Activated naive CD4-positive, alpha-beta T cell treated with Interleukin-2 at 50 U/mL for 16 hours (primary cell): ENCODE measurements around the gene SMC3.
A peak's percentile ranks its signal among the peaks of the same experiment; 100 is the strongest.
"Not testable (repeated sequence)": the region's sequence is repeated elsewhere in the genome, so short reads cannot be mapped to it uniquely, and the experiment has no call there.

ENCODE experiments used
- DNase-seq: peaks from one replicate; pipeline ENCODE4 v3.0.0-alpha.2; 2020

SMC3 gene

DNA sequence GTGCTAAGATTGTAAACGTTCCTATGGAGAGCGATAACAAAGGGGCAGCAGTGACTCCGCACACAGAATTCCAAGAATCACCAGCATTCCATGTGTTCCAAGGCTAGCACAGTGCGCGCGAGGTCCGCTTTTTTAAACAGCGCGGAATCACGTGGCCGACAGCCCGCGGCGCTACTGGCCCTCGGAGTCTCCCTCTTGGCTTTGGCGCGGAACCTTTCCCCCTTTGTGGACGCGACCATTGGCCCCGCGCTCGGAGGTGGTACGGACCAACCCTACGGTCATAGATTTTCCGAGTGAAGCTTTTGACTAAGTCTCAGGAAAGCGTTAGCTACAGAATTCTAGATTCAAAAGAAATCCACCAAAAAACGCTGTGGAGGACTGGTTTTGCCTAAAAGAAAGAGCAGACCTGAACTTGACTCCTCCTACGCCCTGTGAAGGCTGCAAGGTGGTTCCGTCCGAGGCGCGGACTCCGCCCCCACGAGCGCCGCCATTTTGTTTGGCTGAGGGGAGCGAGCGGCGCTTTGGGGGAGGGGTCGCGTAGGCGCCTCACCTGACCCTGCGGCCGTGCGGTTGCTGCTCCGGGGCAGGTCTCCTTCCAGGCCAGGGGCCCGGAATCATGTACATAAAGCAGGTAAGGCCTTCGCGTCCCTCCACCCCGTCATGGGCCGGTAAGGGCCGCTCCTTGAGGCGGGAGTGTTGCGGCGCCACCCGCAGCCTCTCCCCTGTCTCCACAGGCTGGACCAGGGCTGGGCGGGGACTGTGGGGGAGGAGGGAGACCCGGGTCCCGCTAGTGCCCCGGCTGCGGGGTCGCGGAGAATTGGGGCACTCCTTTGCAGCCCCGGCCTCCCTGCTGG lies at the start of gene SMC3:
TSS of gene SMC3 (plus strand) at position 495 of the 854 bp plus-strand sequence. CDS start at position 617, 122 bp downstream.
- DNase-seq: peak; percentile 94

DNA sequence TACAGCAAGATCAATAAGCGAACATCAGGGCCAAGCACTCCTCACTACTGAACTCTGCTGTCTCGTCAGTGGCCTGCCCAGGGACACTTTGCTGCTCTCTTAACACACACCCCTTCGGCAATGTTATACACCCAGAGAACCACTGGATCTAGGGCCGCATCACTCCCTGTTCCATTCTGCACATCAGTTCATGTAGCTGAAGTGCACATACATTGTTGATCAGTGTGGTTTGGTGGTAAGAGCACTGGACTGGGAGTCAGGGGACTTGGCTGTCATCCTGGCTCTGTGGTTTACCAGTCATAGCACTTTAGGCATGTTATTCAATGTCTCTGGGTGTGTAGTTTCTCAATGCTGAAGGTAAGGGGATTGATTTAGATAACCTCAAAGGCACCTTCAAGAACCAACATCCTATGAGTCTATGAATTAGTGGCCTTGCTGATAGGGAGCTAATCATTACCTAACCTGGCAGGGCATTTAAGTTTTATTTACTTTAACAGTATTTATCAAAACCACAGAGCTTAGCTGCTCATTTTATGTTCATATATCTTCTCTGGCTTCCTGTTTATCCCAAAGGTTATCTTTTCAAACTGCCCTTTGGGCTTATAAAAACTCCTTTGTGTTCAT lies 45.0 kb upstream of the SMC3 start:
- DNase-seq: no peak

DNA sequence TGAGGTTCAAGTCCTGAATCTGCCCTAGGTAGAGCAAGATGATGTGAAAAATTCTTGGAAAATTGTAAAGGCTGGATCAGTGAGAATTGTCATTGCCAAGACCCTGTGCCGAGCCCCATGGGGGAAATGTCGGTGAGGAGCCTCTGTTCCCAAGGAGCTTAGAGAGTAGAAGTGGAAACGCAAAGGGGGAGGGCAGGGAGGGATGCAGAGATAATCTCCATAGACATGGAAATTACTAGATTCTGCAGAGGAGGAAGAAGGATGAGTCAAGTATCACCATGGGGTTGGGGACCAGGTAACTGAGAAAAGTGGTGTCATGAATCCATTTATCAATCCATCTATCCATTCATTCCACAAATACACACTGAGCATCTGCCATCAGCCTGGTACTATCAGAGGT lies 43.8 kb upstream of the SMC3 start:
- DNase-seq: no peak

DNA sequence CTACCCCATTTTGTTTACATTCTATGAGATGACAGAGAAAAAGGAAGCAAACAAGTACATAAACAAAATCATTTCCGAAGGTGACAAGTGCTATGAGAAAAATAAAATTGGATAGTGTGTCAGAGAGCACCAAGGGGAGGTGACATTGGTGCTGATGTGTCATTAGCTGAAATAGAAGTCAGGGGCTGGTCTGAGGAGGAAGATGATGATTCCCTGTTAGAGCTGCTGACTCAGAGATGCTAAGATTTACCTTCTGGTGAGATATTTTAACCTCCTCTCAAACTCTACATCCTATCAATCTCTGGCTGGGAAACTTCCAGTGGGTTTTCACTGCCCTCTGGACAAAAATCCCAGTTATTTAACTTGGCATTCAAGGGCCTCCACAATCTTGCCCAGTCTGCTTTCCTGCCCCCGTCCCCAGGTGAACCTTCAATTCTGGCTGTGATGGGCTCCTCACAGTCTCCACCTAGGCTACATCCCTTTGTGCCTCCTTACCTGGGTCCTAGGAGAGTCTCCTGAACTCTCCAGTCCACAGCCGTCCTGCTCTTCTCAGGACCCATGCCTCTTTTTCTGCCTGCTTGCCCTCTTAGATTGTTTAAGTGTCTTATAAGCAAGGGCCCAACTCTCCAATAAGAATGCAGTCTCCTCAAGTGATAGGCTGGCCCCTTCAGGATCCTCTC lies 43.2 kb upstream of the SMC3 start:
- DNase-seq: no peak

DNA sequence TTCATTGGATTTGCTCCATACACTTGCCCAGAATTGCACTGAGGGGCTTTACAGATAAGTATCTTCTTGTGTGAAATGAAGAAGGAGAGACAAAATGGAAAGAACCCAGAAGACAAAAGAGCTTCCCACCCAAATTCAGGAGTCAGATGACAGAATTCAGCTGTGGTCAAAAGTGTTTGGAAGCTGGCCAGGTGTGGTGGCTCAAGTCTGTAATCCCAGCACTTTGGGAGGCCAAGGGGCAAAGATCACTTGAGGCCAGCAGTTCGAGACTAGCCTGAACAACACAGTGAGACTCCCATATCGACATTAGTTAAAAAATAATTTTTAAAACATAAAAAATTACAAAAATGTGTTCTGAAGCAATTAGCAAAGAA lies 42.6 kb upstream of the SMC3 start:
- DNase-seq: no peak

DNA sequence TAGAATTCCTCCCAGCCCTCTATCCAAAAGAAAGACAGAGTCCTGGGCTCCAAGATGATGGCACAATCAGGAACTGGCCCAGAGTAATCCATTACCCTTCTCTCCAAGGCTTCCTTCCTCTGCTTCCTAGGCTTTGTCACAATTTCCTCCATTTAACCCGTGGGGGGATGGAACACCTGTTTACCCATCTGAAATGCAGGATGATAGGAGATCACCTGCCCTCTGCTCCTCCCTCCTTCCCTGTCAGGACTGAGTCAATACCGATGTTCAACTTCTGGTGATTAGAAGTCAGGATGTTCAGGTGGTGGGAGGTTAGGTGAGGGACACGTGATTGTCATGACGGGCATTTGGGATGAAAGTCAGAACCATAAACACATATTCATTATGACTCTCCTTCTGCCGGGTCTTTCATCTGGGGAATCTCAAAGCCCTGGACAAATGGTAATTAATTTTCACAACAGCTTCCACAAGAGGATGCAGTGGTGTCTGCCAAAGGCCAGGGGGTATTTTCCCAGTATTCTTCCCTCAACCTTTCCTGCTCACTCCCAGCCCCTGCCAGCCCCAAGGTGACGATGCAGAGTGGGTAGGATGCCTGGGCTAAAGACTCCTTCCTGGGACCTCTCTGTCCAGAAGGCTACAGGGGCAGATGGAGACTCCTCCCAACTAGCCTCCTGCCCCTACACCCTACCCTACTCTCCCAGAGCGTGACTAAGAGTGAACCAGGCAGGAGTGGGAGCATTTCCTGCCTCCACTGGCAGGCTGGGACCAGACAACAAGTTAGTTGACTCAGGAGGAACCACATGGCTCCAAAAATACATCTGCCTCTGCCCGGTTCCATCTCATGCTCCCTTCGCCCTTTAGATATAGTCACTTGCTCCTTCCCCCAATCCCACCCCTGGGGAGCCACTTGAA lies 41.9 kb upstream of the SMC3 start:
- DNase-seq: no peak

DNA sequence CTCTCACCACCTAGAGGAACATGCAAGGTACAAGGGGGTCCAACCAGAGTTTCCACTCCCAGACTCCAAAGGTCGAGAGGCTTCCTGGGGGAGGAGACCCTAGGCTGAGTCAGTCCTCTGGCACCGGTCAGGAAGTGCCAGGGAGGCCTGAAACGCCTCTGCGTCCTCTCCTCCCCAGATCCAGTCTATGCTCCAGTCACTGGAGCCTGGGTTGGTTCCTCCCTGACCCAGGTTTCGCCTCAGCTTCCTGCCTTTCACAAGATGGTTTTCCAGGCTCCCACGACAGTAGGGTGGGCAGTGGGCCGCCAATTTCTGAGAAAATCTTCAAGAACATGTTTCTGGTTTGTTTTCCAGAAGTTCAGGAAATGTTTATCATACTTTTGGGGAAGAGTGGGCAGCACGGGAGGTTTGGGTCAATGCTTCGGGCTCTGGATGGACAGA lies 39.7 kb upstream of the SMC3 start:
- DNase-seq: no peak

DNA sequence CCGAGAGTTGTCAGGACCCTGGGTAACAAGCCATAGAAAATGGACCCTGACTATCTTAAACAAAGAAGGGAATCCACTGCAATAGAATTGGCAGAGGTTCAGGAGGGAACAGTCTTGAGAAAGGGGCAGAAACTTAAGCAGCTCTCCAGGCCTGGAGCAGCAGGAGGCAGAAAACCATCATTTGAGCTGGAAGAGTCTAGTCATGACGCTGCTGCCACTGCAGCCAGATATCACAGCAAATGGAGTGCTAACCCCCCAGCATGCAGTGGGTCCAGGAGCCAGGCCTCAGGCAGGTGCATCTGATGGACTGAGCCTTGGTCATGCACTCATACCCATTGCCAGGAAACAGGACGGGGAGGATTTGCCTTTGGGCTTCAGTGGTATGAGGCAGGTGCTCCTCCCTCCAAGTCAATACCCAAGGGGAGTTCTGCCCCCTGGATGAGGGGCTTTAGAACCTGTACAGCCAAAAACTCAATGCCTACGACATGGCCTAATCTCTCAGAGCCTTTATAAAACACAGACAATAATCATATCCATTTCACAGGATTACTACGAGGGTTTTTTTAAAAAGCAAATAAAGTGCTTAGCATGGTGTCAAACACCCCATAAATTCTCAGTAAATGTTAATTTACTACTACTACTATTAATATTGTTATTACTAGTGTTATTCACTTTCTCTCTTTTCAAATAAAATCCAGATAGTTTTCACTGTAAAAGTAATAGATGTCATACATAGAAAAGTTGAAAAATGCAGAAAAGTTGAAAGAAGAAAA lies 39.1 kb upstream of the SMC3 start:
- no peak for DNase-seq

DNA sequence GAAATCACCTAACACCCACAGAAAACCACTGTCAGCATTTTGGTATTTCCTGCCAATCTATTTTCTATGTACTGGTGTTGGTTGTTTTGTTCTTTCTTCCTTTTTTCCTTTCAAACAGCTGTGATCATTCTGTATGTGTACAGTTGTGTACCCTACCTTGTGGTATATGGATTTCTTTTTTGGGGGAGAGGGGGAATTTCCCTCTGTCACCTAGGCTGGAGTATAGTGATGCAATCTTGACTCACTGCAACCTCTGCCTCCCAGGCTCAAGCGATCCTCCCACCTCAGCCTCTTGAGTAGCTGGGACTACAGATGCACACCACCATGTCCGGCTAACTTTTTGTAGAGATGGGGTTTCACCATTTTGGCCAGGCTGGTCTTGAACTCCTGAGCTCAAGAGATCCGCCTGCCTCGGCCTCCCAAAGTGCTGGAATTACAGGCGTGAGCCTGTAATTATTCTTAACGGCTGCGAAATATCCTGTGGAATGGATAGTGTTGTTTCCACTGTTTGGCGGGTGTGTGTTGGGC lies 38.4 kb upstream of the SMC3 start:
- DNase-seq: peak; percentile 47

DNA sequence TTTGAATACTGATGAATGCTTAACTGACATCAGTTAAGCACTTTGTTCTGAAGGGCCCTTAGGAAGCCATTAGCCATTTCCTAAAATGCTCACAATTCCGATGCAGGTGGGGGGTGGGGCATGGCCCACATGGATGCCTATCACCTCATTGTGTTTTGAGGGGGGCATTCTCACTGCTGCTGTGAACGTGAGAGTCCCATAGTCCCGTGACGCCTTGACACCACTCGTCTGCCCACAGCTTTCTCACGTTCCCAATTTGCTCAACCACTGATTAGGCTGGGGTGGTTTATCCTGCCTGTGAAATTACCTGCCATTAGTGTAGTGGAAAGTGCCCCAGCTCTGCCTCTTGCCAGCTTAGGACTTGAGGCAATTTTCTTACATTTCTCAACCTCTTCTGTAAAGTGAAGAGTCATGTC lies 37.9 kb upstream of the SMC3 start:
- DNase-seq: peak; percentile 46

DNA sequence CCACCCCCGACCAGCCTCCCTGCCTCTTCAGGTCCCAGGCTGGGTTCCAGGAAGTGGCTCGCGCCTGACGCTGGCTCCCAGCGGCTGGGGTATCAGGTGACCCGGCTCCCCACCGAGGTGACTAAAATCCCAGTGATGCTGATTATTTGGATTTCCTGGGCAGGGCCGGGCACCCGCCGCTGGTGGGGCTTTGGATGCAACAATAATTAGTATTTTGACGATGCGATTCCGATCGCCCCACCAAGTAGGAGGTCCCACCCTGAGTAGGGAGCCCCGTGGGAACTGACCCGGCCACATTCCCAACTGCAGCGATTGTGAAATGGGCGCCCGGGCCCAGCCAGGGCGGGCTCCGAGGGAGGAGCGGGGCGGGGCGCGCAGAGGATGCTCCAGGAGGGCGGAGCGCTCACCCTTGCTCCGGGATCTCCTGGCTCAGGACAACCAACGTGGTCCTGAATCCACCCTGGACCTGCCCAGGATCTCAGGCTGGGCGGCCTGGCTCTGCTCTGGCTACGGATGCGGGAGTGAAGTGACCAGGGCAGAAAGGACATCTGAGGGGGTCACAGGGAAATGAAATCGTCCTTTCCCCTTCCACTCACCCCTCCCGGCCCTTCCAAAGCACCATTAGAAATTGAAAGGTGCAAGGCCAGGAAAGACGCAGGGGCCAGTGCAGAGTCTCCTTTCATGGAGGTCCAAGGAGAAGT lies 37.2 kb upstream of the SMC3 start:
- DNase-seq: no peak

DNA sequence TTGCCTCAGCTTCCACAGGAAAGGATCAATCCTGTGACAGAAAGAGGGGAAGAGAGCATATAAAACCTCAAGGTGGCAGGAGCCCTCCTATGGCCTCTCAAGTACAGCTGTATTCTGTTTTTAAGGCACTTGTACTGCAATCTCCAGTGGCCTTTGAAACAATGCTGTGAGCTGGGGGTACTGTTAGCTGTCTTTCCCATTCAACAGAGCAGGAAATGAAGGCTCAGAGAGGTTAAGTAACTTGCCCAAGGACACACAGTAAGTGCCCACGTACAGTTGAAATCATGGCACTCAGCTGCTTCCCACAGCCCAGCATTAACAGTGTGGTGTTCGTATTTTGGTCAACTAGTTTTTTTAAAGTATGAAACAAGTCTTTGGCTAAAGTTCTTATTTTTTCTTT lies 35.8 kb upstream of the SMC3 start:
- no peak for DNase-seq

DNA sequence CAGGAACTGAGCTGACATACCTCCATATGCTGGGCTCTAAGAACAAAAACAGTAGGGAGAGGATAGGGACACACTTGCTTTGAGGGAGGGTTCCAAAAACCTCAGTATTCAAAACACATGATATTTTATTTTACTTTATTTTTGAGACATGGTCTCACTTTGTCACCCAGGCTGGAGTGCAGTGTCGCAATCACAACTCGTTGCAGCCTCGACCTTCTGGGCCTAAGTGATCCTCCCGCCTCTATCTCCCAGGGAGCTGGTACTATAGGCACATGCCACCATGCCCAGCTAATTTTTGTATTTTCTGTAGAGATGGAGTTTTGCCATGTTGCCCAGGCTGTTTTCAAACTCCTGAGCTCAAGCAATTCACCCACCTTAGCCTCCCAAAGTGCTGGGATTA lies 34.9 kb upstream of the SMC3 start:
- DNase-seq: not testable (repeated sequence)

DNA sequence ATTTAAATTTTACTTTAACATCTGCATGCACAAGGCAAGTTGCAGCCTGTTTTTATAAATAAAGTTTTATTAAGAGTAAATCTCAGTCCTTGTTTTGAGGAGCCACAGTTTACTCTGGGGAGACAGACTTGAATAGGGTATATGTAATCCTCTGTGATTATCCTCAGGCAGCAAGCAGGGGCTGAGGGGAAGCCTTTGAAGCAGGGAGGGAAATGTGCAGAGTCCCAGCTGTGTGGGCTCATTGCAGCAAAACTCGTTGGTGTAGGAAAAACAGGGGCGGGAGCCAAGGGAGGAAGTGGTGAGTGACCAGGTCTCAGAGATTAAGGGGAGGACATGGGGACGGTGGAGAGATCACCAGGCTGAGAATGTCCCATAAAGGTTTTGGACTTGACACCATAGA lies 34.3 kb upstream of the SMC3 start:
- DNase-seq: no peak

DNA sequence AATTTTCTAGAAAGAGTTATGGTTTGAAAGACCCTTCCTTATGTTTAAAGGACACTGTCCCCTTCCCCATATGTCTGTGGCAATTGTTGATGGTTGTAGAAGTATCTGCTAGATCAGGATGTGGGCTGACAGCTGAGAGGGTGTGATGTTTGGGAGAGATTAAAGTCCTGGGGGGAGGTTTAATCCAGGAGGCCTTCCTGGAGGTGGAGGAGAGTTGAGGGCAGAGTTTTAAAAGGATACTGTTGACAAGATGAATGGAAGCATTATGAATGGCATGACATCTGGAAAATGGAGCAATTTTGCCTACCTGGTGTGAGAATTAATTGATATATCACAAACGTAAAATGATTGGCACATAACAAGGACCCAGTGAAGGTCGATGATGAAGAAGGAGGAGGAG lies 32.9 kb upstream of the SMC3 start:
- no peak for DNase-seq

DNA sequence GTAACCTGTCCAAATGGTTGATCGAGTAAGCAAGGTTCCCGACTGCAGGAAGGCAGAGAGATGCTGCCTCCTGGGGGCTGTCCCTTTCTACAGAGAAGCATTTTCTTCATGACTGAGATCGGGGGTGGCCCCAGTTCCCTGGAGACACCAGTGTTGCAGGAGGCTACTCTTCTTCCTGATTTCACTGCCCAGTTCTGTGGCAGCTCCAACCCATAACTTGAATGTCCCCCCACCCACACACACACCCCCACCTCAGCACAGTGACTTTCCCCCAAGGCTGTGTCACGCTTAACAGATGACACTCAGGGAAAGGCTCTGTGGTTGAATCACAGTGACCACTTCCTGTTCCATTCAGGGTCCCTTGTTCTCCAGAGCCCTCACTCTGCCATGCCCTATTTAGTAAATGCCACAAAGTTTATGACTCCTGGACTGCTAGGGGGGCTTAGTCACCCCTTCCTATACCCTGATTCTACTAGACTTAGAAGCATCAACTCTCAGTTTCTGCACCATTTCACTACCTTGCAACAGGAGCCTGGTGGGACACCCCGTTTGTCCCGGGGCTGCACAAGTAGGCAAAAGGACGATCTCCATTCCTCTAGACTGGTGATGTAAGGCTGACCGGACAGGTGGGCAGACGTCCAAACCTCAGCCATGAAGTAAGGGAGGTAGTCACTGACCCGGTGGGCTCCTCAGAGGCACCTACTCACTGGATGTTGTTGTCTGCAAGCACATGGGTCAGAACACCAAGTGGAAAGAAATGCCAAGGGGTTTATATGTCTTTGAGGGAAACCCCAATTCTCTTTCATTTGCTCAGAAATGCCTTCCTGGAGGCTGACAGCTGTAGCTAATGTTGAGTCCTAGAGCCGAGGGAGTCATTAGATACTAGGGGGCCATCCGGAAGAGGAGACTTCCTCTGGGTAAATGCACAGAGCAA lies 31.3 kb upstream of the SMC3 start:
- peak; percentile 78 for DNase-seq

DNA sequence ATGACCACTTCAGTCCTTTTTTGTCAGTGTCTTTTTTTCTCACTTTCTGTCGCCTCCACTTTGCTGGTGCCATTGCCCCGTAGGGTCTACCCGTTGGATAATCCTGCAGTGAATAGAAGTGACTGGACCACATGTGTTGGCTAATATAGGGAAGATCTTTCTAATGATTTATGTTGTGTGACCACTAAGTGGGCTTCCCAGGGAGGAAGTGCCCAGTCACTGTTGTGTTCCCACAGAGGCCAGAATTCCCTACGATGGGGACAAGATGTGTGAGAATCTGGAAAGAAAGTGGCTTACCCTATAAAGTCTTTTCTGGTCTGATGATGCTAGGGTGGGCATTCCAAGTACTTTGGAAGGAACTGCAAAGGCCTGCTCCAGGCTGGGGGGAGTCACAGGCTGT lies 28.4 kb upstream of the SMC3 start:
- no peak for DNase-seq

DNA sequence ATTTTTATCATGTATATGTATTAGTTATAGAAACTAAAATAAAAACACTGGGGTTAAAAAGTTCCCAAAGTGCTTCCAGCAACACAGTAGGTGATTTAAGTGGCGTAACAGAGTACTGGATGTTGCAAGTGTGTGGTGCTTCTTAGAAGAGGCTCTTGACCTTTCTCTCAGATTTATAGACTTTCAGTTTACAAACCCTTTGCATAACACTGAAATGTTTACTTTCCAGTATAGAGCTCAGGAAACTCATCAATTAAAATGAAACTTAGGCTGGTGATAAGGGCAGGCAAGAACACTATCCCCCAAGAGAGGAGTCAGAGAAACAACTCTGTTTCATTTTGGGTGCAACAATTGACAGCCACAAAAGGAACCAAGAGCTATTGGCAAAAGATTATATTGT lies 27.5 kb upstream of the SMC3 start:
- DNase-seq: no peak

DNA sequence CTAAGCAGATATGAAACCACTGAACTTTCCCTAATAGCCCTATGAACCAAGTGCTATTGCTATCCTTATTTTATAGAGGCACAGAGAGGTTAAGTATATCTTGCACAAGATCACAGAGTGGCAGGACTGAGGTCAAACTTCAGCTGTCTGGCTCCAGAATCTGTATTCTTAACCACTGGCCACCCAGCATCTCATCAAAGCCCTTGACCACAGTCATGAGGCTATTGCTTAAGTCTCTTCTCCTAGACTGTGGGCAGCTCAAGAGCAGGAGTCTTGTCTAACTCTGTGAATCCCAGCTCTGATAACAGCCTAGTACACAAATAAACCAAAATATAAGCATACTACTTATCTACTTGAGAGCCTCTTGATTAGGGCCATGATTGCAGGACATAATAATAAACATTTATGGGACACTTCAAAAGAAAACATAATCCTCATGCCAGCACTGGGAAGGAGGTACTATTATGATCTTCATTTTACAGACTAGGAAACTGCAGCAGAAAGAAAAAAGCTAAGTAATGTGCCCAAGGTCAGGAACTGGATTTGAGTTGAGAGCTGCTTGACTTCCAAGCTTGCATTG lies 22.4 kb upstream of the SMC3 start:
- DNase-seq: no peak

DNA sequence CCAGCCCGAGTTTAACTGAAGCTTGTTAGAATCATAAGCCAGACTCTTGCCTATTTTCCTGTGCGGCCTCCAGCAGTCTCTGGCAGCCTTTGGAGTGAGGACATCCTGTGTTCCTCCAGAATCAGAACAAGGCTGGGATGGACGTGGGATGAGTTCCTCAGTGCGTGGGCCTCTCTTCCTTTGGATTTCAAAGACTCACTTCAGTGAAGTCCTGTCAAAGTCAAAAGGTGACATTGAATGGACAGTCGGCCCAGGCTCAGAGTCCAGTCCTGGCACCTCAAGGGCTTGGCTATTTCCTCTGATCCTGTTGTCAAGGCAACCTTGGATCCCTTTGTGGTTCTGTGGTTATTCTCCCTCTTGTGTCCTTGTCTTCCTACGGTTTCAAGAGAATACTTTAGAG lies 21.4 kb upstream of the SMC3 start:
- no peak for DNase-seq
